ENCODE data around the gene BLZF1. TPM values are rescaled to one million over a fixed set of nuclear protein-coding genes. Genes with fewer than 3 reads are reported as not detected.
"Not testable (repeated sequence)": the region's sequence is repeated elsewhere in the genome, so short reads cannot be mapped to it uniquely, and the experiment has no call there.

BLZF1 gene
- polyA plus RNA-seq, 1 donor = 17.7 TPM

- no peak for DNase-seq (ENCODE audit: low read depth)
Measured at GRCh38 chr1:169360415-169360814, 7.6 kb upstream of the BLZF1 start.

DNA sequence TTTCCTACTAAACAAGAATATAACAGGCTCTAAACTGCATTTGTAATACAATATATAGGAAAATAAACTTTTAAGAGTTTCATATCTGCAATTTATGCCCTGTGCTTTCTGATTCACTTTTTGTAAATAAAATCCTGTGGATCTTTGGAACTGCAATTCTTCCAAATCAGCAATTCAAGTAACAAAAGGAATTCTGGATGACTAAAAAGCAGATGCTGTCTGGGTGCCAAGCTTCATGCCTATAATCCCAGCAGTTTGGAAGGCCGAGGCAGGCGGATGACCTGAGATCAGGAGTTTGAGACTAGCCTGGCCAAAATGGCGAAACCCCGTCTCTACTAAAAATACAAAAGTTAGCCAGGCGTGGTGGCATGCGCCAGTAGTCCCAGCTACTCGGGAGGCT lies 6.7 kb upstream of the BLZF1 start:
- DNase-seq (ENCODE audit: low read depth) = no peak

- DNase-seq (ENCODE audit: low read depth) = no peak
Measured at GRCh38 chr1:169363046-169363730, 4.8 kb upstream of the BLZF1 start.

DNA sequence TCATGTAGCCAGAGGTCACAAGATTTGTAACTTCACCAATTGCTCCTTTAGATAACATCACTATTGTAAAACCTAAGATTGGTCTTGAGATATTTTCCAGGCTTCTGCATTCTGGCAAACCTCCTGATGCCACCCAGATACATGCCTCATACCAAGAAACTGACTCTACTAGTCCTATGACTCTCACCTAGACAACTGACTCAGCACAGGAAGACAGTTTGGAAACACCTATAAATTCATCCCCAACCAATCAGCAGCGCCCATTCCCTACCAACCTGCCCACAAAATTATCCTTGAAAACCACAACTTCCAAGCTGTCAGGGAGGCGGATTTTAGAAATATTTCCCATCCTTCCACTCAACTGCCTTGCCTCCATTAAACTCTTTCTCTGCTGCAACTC lies 3.0 kb upstream of the BLZF1 start:
- no peak for DNase-seq (ENCODE audit: low read depth)

GRCh38 chr1:169367096-169367685 lies 804 bp upstream of the BLZF1 start:
- no peak for DNase-seq (ENCODE audit: low read depth)

DNA sequence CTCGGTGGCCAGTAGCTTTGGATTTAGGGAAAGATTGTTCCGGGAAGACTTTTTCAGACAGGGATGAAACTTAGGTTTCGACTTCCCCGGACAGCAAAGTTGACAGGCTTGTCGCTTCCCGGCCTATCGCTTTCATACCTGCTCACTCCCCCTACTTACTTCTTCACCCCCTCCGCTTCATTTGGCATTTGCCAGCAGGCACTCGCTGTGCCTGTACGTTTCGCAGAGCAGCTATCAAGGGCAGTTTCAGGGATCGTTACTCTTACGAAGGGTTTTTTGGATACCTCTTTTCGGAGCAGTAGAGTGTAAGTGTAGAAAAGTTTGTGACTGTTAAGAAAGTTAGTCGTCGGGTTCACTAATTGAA lies 393 bp downstream of the BLZF1 start:
- no peak for DNase-seq (ENCODE audit: low read depth)

GRCh38 chr1:169371404-169371803 lies 3.4 kb downstream of the BLZF1 start:
- no peak for DNase-seq (ENCODE audit: low read depth)

GRCh38 chr1:169381162-169381561 lies 13.2 kb downstream of the BLZF1 start:
- no peak for DNase-seq (ENCODE audit: low read depth)

DNA sequence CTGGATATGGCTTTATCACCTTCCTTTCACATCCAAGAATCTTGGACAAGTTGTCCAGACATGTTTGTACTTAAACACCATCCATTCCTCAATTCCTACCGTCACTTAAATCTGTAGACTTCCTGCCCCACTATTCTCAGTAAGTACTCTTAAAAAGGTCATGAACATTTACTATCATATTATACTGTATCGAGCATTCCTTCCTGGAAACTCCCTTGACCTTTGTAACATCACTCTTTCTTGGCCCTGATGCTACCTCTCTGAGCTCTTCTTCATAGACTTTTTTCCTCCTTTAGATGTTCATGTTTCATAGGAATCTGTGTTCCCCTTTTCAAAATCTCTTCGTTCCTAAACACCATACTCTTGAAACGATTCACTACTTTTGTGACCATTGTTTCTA lies 15.5 kb downstream of the BLZF1 start:
- no peak for DNase-seq (ENCODE audit: low read depth)

DNA sequence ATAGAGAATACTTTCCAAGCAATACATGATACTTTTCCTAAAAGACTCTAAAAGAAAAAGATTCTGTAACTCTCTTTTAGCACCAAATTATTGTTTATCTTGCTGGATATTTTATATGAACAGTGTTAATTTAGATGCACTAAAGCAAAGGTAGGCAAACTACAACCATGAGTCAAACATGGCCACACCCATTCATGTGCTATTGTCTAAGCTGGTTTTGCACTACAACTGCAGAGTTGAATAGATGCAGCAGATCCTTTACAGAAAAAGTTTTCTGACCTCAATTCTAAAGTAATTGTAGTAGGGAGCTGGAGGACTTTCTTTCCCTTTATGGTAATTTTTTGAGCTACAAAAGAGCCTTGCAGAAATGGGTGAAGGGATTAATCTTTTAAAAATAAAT lies 19.4 kb downstream of the BLZF1 start:
- no peak for DNase-seq (ENCODE audit: low read depth)

DNA sequence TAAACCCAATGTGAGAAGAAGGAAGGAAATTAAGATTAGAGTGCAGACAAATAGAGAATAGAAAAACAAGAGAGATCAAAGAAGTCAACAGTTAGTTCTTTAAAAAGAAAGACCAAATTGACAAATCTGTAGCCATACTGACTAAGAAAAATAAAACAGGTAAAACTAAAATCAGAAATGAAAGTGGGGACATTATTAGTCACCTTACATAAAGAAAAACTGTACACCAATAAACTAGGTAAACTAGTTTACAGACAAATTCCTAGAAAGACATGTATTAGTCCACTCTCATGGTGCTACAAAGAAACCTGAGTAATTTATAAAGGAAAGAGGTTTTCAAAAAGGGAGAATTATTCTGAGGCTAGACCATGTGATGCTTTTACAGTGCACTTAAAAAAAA lies 22.3 kb downstream of the BLZF1 start:
- no peak for DNase-seq (ENCODE audit: low read depth)

DNA sequence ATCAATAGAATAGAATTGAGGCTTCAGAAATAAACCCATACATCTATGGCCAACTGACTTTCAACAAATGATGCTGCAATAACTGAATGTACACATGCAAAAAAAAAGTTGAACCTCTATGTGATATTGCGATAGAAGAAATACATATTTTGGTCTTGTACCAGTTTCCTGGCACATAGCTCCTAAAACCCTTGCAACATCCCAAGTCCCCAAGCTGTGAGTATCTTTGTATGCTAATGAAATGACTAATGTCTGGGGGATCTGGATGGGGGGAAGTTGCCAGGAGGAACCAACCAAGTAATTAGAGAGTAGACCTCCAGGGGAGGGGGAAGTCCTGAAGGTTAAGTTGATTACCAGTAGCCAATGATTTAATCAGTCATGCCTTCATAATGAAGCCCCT lies 24.4 kb downstream of the BLZF1 start:
- DNase-seq (ENCODE audit: low read depth) = no peak

DNA sequence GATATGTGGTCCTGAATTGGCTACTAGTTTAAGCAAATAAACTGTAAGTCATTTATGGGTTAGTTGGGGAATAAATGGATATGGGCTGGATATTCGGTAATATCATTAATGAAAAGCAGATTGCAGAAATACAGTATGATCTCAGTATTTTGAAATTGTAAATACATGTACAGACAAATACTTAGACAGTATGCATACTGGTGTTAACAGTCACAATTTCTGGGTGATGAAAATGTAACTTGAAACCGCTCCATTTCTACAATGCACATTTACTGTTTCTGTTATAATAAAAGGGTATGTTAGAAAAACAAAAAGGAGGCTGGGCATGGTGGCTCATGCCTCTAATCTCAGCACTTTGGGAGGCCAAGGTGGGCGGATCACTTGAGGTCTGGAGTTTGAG lies 28.0 kb downstream of the BLZF1 start:
- DNase-seq (ENCODE audit: low read depth) = no peak

DNA sequence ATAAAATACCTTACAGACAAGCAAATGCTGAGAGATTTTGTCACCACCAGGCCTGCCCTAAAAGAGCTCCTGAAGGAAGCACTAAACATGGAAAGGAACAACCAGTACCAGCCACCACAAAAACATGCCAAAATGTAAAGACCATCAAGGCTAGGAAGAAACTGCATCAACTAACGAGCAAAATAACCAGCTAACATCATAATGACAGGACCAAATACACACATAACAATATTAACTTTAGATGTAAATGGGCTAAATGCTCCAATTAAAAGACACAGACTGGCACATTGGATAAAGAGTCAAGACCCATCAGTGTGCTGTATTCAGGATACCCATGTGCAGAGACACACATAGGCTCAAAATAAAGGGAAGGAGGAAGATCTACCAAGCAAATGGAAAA lies 34.6 kb downstream of the BLZF1 start:
- DNase-seq (ENCODE audit: low read depth) = not testable (repeated sequence)

DNA sequence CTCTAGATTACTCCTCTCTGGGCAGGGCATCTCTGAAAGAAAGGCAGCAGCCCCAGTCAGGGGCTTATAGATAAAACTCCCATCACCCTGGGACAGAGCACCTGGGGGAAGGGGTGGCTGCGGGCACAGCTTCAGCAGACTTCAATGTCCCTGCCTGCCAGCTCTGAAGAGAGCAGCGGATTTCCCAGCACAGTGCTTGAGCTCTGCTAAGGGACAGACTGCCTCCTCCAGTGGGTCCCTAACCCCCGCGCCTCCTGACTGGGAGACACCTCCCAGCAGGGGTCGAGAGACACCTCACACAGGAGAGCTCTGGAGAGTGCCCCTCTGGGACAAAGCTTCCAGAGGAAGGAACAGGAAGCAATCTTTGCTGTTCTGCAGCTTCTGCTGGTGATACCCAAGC lies 40.3 kb downstream of the BLZF1 start:
- DNase-seq (ENCODE audit: low read depth) = not testable (repeated sequence)

GRCh38 chr1:169414952-169415351 lies 47.0 kb downstream of the BLZF1 start:
- no peak for DNase-seq (ENCODE audit: low read depth)

DNA sequence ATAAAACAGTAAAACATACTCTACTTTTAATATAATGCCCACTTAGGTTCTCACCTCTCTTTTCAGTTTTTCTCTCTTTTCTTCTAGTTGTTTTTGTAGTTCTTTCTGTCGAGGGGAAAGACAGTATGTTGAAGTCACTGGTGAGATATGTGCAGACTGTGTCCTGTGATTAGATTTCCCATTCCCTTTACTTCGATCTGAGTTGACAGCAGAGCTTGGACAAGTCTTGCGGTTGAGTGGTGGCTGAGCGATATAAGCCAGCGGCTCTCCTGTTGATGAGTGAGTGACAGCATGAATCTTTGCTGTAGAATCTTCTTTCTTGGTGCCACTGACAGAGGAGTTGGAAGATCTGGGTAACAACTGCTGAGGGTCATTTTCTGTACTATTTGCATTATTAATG lies 53.3 kb downstream of the BLZF1 start:
- no peak for DNase-seq (ENCODE audit: low read depth)

DNA sequence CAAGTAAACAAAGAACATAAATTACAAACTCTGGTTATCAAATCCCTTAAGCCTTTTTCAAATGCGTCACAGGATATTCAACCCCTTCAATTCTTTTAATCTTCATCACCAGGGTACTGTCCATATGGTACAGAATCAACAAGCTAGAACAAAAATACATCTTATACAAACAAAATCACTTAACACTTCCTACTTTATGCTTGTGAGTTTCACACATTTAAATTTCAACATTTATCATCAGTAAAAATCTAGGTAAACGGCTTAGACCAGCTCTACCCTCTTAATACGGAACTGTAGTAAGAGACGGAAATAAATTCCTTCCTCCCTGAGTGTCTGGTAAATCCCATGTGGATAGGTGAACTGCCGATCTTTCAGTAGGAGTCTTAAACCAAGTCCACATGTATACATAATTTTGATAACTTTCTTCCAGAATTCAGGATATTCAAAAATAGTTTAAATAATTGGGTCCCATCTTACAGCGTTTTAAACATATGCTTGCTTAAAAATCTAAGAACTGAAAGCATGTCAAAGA lies 58.2 kb downstream of the BLZF1 start:
- no peak for DNase-seq (ENCODE audit: low read depth)

GRCh38 chr1:169427081-169427641 lies 59.2 kb downstream of the BLZF1 start, which contains the start of gene CCDC181:
TSS of gene CCDC181 (minus strand) at chr1:169427474. CDS start at chr1:169424927, 2,547 bp downstream.
- peak; percentile 31 for DNase-seq (ENCODE audit: low read depth)
